Middle frontal gyrus (tissue), 1 donor: ENCODE measurements around the gene TNFRSF13B.

ENCODE experiments used
- DNase-seq: peaks from one replicate; pipeline ENCODE4 v3.0.0-alpha.2; 2015; ENCODE audit warnings: low spot score; ENCODE audit errors: extremely low spot score

The TNFRSF13B gene

GRCh38 chr17:16938496-16939207 is 33.3 kb downstream of the TNFRSF13B start:
- no peak for DNase-seq

GRCh38 chr17:16938031-16938430 is 33.9 kb downstream of the TNFRSF13B start:
- DNase-seq = no peak

GRCh38 chr17:16937431-16937830 is 34.5 kb downstream of the TNFRSF13B start:
- no peak for DNase-seq

- no peak for DNase-seq
Measured at GRCh38 chr17:16936536-16937310, 35.2 kb downstream of the TNFRSF13B start.

GRCh38 chr17:16935786-16936185 is 36.1 kb downstream of the TNFRSF13B start:
- no peak for DNase-seq

GRCh38 chr17:16935241-16935663 is 36.7 kb downstream of the TNFRSF13B start:
- no peak for DNase-seq

GRCh38 chr17:16934836-16935235 is 37.1 kb downstream of the TNFRSF13B start:
- no peak for DNase-seq

- no peak for DNase-seq
Measured at GRCh38 chr17:16934133-16934795, 37.7 kb downstream of the TNFRSF13B start.

GRCh38 chr17:16933317-16934132 is 38.4 kb downstream of the TNFRSF13B start:
- no peak for DNase-seq

- DNase-seq = no peak
Measured at GRCh38 chr17:16932611-16933010, 39.3 kb downstream of the TNFRSF13B start.

GRCh38 chr17:16932156-16932555 is 39.8 kb downstream of the TNFRSF13B start:
- no peak for DNase-seq

GRCh38 chr17:16931318-16932060 is 40.4 kb downstream of the TNFRSF13B start:
- DNase-seq = no peak

- DNase-seq = no peak
Measured at GRCh38 chr17:16930571-16931317, 41.2 kb downstream of the TNFRSF13B start.

GRCh38 chr17:16929757-16930520 is 42.0 kb downstream of the TNFRSF13B start:
- no peak for DNase-seq

GRCh38 chr17:16929035-16929680 is 42.8 kb downstream of the TNFRSF13B start:
- no peak for DNase-seq

- no peak for DNase-seq
Measured at GRCh38 chr17:16928406-16929034, 43.4 kb downstream of the TNFRSF13B start.

- no peak for DNase-seq
Measured at GRCh38 chr17:16927641-16928321, 44.1 kb downstream of the TNFRSF13B start.
